ENCODE results near the gene NOP10. TPM values are rescaled to one million over a fixed set of nuclear protein-coding genes. Genes with fewer than 3 reads are reported as not detected.
A peak's percentile ranks its signal among the peaks of the same experiment; 100 is the strongest.

NOP10 gene
- polyA plus RNA-seq, 1 donor (not counting 4 experiments of a cell fraction or from before 2014, with no cell fraction given) = 663 TPM

DNA sequence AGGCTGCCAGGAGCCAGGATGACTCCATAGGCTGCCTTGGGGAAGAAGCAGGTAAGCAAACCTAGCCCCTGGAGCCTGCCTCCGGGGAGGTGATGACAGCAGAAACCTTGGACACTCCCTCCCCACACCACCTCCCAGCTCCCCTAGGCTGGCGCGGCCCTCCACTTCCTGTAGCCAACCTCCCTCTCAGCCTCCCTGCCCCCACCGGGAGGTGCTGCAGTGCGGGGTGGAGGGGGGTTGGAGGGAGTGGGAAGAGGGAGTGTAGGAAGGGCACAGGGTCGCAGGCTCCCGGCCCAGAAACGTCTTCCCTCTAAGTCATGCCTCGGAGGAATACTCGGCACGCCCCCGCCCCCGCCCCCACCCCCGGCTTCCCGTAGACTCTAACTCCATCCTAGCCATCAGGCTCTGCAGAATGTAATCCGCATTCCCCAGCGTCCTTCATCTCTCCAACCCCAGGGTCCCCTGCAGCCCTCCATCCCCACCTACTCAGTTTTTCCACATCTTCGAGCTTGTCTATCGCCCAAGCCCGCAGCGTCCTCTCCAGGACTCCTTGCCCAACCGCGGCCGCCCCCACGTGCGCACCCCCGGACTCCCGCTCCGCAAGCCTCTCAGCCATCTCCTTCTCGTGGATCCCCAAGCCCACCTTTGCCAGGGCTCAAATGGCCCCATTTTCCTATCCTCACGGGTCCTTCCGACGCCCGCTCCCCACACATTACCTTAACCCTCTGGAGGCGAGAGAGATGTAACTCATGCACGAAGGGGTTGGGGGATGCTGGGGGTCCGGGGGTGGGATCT is 23.5 kb upstream of the NOP10 start:
- no peak for DNase-seq (ENCODE audit: low read depth, low spot score)
- Histone ChIP-seq H3K27ac (ENCODE audit: control insufficient read depth, insufficient read depth, low read length) (peak overlapping the region; percentile 49), H3K79me2 (ENCODE audit: control insufficient read depth, insufficient read depth, low read length) (peaks cover 24% of the 10 kb centered on the region), H4K20me1 (ENCODE audit: control insufficient read depth, extremely low read depth, insufficient read depth, low read length) (no peaks in the 10 kb centered on the region), H3K9me1 (ENCODE audit: control insufficient read depth, extremely low read depth, insufficient read depth, low read length) (no peaks in the 10 kb centered on the region), H3K4me2 (ENCODE audit: control insufficient read depth, extremely low read depth, insufficient read depth, low read depth, low read length) (peak overlapping the region; percentile 66), H3K27me3 (ENCODE audit: control insufficient read depth, extremely low read depth, insufficient read depth, low read length) (no peaks in the 10 kb centered on the region), H3K36me3 (ENCODE audit: control insufficient read depth in 2 of 2, extremely low read depth in 1 of 2, insufficient read depth in 2 of 2, low read length in 2 of 2) (peaks cover 9 to 29% of the 10 kb centered on the region in 2 experiments), H3K4me1 (ENCODE audit: control insufficient read depth, extremely low read depth, insufficient read depth, low read length) (peaks cover 15% of the 10 kb centered on the region), H3K9me3 (ENCODE audit: control insufficient read depth, low read depth, low read length) (no peaks in the 10 kb centered on the region), H3K9ac (ENCODE audit: control insufficient read depth, extremely low read depth, insufficient read depth, low read length) (peak overlapping the region; percentile 74), H2AFZ (ENCODE audit: control insufficient read depth, low read length) (peak overlapping the region; percentile 84), H3K4me3 (ENCODE audit: control insufficient read depth in 2 of 3, extremely low read depth in 1 of 3, insufficient read depth in 2 of 3, low read depth in 1 of 3, low read length in 3 of 3) (peak overlapping the region; percentile 73 to 90 (median 80))
- dilution Hi-C loops (cut with MboI; ENCODE audit: extremely low pct_ligation_motif_present, low sequenced_read_pairs) = no loop called here
- FAIRE-seq = peak; percentile 73
- TF ChIP-seq, protein P1, sequence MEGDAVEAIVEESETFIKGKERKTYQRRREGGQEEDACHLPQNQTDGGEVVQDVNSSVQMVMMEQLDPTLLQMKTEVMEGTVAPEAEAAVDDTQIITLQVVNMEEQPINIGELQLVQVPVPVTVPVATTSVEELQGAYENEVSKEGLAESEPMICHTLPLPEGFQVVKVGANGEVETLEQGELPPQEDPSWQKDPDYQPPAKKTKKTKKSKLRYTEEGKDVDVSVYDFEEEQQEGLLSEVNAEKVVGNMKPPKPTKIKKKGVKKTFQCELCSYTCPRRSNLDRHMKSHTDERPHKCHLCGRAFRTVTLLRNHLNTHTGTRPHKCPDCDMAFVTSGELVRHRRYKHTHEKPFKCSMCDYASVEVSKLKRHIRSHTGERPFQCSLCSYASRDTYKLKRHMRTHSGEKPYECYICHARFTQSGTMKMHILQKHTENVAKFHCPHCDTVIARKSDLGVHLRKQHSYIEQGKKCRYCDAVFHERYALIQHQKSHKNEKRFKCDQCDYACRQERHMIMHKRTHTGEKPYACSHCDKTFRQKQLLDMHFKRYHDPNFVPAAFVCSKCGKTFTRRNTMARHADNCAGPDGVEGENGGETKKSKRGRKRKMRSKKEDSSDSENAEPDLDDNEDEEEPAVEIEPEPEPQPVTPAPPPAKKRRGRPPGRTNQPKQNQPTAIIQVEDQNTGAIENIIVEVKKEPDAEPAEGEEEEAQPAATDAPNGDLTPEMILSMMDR (optimal IDR thresholded peaks at IDR 0.05 in 1 of 3, IDR thresholded peaks at IDR 0.05 in 1 of 3, conservative IDR thresholded peaks at IDR 0.05 in 1 of 3; ENCODE audit: extremely low read depth in 1 of 3, insufficient read depth in 2 of 3, low read length in 3 of 3) = peak in 1 of 3 experiments; percentile 5
- no peak for TF ChIP-seq EZH2 (IDR thresholded peaks at IDR 0.05; ENCODE audit: low read length)

DNA sequence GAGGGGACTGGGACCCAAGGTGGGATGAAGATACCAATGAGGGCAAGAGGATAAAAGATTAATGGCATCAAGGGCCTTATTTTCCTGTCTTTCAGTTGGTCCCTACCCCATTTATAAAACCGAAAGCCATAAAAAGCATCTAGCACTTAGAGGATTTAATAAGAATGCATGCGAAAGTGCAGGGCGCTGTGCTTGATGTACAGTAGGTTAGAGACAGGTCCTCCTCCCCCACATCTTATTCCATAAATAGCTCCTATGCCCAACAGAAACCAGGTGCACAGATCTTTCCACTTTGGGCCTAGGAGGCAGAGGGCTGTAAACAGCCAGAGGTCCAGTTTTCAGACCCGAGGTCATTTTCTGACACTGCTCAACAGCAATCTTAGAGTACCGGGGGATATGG is 22.9 kb upstream of the NOP10 start:
- H3K4me2 ChIP-seq (ENCODE audit: control insufficient read depth, extremely low read depth, insufficient read depth, low read depth, low read length) = peak overlapping the region; percentile 66
- H4K20me1 ChIP-seq (ENCODE audit: control insufficient read depth, extremely low read depth, insufficient read depth, low read length) = peaks cover 3% of the 10 kb centered on the region
- H3K36me3 ChIP-seq (ENCODE audit: control insufficient read depth in 2 of 2, extremely low read depth in 1 of 2, insufficient read depth in 2 of 2, low read length in 2 of 2) = peaks cover 12 to 34% of the 10 kb centered on the region in 2 experiments
- peaks cover 18% of the 10 kb centered on the region for H3K4me1 ChIP-seq (ENCODE audit: control insufficient read depth, extremely low read depth, insufficient read depth, low read length)
- H3K9me3 ChIP-seq (ENCODE audit: control insufficient read depth, low read depth, low read length) = no peaks in the 10 kb centered on the region
- H3K9me1 ChIP-seq (ENCODE audit: control insufficient read depth, extremely low read depth, insufficient read depth, low read length) = peaks cover 3% of the 10 kb centered on the region
- H3K27ac ChIP-seq (ENCODE audit: control insufficient read depth, insufficient read depth, low read length) = no peak overlapping the region
- H3K4me3 ChIP-seq (ENCODE audit: control insufficient read depth in 2 of 3, extremely low read depth in 1 of 3, insufficient read depth in 2 of 3, low read depth in 1 of 3, low read length in 3 of 3) = peak overlapping the region; percentile 73 to 90 (median 80)
- H3K79me2 ChIP-seq (ENCODE audit: control insufficient read depth, insufficient read depth, low read length) = peaks cover 24% of the 10 kb centered on the region
- no peak overlapping the region for H2AFZ ChIP-seq (ENCODE audit: control insufficient read depth, low read length)
- FAIRE-seq (no peak), DNase-seq (ENCODE audit: low read depth, low spot score) (no peak)
- dilution Hi-C loops (cut with MboI; ENCODE audit: extremely low pct_ligation_motif_present, low sequenced_read_pairs) = no loop called here
- peak overlapping the region; percentile 74 for H3K9ac ChIP-seq (ENCODE audit: control insufficient read depth, extremely low read depth, insufficient read depth, low read length)
- no peaks in the 10 kb centered on the region for H3K27me3 ChIP-seq (ENCODE audit: control insufficient read depth, extremely low read depth, insufficient read depth, low read length)
- no peak for TF ChIP-seq EZH2 (IDR thresholded peaks at IDR 0.05; ENCODE audit: low read length)
- TF ChIP-seq, protein P1 (optimal IDR thresholded peaks at IDR 0.05 in 1 of 3, IDR thresholded peaks at IDR 0.05 in 1 of 3, conservative IDR thresholded peaks at IDR 0.05 in 1 of 3; ENCODE audit: extremely low read depth in 1 of 3, insufficient read depth in 2 of 3, low read length in 3 of 3) = no peak

Measured in keratinocyte (primary cell).